Muscle layer of duodenum (tissue), 2 donors: ENCODE data around the gene OGG1.
"Not testable (repeated sequence)": the region's sequence is repeated elsewhere in the genome, so short reads cannot be mapped to it uniquely, and the experiment has no call there.

Experiments used
- H3K27ac ChIP-seq: one replicate; pipeline ENCODE4 v1.7.0; 2013; ENCODE audit warnings: mild to moderate bottlenecking, low read length
- H3K27me3 ChIP-seq: one replicate; pipeline ENCODE4 v1.7.0; 2013; ENCODE audit warnings: low read depth, mild to moderate bottlenecking, control low read depth, low read length
- H3K36me3 ChIP-seq, 2 donors: one replicate each; pipeline ENCODE4 v1.7.0; 2013; ENCODE audit warnings: low read length in 2 of 2, control low read depth in 1 of 2, mild to moderate bottlenecking in 1 of 2; ENCODE audit not compliant: insufficient read depth in 2 of 2, control insufficient read depth in 1 of 2
- H3K4me1 ChIP-seq, 2 donors: one replicate each; pipeline ENCODE4 v1.7.0; 2013; ENCODE audit warnings: low read length in 2 of 2, mild to moderate bottlenecking in 2 of 2, control low read depth in 1 of 2, moderate library complexity in 1 of 2; ENCODE audit not compliant: insufficient read depth in 2 of 2, control insufficient read depth in 1 of 2
- H3K4me3 ChIP-seq, 2 donors: one replicate each; pipeline ENCODE4 v1.7.0; 2013; ENCODE audit warnings: low read length in 2 of 2, low read depth in 1 of 2, mild to moderate bottlenecking in 1 of 2
- H3K9me3 ChIP-seq, 2 donors: one replicate each; pipeline ENCODE4 v1.7.0; 2013; ENCODE audit warnings: low read length in 2 of 2, control low read depth in 1 of 2, mild to moderate bottlenecking in 1 of 2; ENCODE audit not compliant: control insufficient read depth in 1 of 2
- donor health status: healthy.

The OGG1 gene

GRCh38 chr3:9768141-9768775, 18.5 kb downstream of the OGG1 start:
- Histone ChIP-seq H3K27me3 (no peaks in the 10 kb centered on the region), H3K36me3 (peaks cover 7 to 8% of the 10 kb centered on the region in 2 donors), H3K4me3 (peak overlapping the region in 1 of 2 donors; percentile 81), H3K4me1 (peaks cover 21 to 36% of the 10 kb centered on the region in 2 donors), H3K27ac (peak overlapping the region; percentile 7), H3K9me3 (no peaks in the 10 kb centered on the region)

GRCh38 chr3:9769012-9769411, 19.3 kb downstream of the OGG1 start:
- Histone ChIP-seq H3K9me3 (no peaks in the 10 kb centered on the region), H3K36me3 (peaks cover 7 to 8% of the 10 kb centered on the region in 2 donors), H3K4me3 (peak overlapping the region; percentile 59 to 81), H3K27me3 (no peaks in the 10 kb centered on the region), H3K27ac (peak overlapping the region; percentile 7), H3K4me1 (peaks cover 21 to 36% of the 10 kb centered on the region in 2 donors)

GRCh38 chr3:9769426-9770275, 19.9 kb downstream of the OGG1 start, which contains the start of gene CAMK1:
Gene CAMK1, minus strand, starts transcription at chr3:9769947. Its CDS starts 2,198 bp downstream, at chr3:9767749.
- Histone ChIP-seq H3K27me3 (no peaks in the 10 kb centered on the region), H3K9me3 (no peaks in the 10 kb centered on the region), H3K4me3 (peak within 1 kb of the TSS; percentile 59 to 81), H3K4me1 (peaks cover 21 to 36% of the 10 kb centered on the region in 2 donors), H3K36me3 (peaks cover 7 to 8% of the 10 kb centered on the region in 2 donors), H3K27ac (peak within 1 kb of the TSS; percentile 80)

- Histone ChIP-seq H3K9me3 (no peaks in the 10 kb centered on the region), H3K27ac (peak overlapping the region; percentile 80), H3K4me1 (peaks cover 21 to 36% of the 10 kb centered on the region in 2 donors), H3K4me3 (peak overlapping the region; percentile 59 to 81), H3K36me3 (peaks cover under 1 to 7% of the 10 kb centered on the region in 2 donors), H3K27me3 (no peaks in the 10 kb centered on the region)
Observed at GRCh38 chr3:9770276-9770812, 20.6 kb downstream of the OGG1 start.

DNA sequence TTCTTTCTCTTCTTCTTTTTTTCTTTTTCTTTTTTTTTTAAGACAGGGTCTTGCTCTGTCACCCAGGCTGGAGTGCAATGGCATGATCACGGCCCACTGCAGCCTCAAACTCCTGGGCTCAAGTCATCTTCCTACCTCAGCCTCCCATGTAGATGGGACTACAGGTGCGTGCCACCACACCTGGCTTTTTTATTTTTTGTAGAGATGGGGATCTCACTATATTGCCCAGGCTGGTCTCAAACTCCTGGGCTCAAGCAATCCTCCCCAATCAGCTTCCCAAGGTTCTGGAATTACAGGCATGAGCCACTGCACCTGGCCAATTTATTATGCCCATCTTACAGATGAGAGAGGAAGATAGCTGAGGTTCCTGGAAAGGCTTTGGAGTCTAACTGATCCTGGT, 21.3 kb downstream of the OGG1 start:
- not testable (repeated sequence) for H3K9me3 ChIP-seq, H3K4me3 ChIP-seq, H3K36me3 ChIP-seq, H3K27ac ChIP-seq, H3K27me3 ChIP-seq
- peaks cover 21 to 36% of the 10 kb centered on the region in 2 donors for H3K4me1 ChIP-seq

DNA sequence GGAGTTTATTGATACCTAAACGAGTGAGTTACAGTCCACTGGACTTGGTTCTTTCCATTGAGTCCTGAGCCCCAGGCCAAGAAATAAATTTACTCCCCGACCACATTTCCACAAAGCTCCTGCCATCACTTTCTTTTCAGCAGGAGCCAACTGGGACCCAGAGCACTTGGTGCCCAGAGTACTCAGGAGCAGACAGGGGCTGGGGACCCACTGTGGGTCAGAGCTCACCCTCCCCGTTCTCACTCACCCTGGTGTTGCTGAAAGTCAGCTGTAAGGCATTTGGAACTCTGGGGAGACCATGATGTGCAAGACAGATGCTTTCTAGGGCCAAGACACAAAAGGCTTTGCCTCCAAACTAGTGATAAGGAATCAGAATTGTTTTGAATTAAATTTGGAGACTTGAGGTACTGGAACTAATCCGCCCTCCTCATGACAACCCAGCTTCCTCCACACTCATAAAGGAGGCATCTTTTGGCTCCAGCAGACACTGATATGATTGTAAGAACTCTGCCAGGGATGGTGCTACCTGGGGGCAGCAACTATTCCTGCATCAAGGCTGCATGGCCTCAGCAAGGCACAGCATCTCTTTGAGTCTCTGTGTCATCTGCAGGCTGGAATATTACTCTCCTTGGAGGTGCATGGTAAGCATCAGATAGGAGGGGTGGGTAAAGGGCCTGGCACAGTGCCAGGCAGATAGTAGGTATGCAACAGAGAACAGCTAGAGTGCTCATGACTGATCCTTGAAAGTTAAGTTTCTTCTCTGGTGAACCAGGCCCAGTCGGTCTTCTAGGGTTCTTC, 27.3 kb downstream of the OGG1 start:
- H3K27me3 ChIP-seq, result no peaks in the 10 kb centered on the region
- no peaks in the 10 kb centered on the region for H3K9me3 ChIP-seq
- no peak overlapping the region for H3K4me3 ChIP-seq
- peaks cover 6 to 29% of the 10 kb centered on the region in 2 donors for H3K36me3 ChIP-seq
- H3K27ac ChIP-seq, result no peak overlapping the region
- H3K4me1 ChIP-seq, result peaks cover 20 to 24% of the 10 kb centered on the region in 2 donors

- Histone ChIP-seq H3K9me3 (no peaks in the 10 kb centered on the region), H3K4me1 (peaks cover 20 to 24% of the 10 kb centered on the region in 2 donors), H3K27ac (no peak overlapping the region)
Observed at GRCh38 chr3:9777694-9778021, 27.9 kb downstream of the OGG1 start.

GRCh38 chr3:9778143-9779074, 28.7 kb downstream of the OGG1 start:
- Histone ChIP-seq H3K36me3 (peaks cover 17 to 40% of the 10 kb centered on the region in 2 donors), H3K4me3 (no peak overlapping the region), H3K9me3 (no peaks in the 10 kb centered on the region), H3K4me1 (peaks cover 20 to 24% of the 10 kb centered on the region in 2 donors), H3K27me3 (no peaks in the 10 kb centered on the region), H3K27ac (no peak overlapping the region)

More at GRCh38 chr3:9777694-9778021, 27.9 kb downstream of the OGG1 start:
- no peaks in the 10 kb centered on the region for H3K27me3 ChIP-seq
- H3K36me3 ChIP-seq, result peaks cover 11 to 35% of the 10 kb centered on the region in 2 donors
- H3K4me3 ChIP-seq, result no peak overlapping the region

GRCh38 chr3:9779075-9779593, 29.4 kb downstream of the OGG1 start:
- Histone ChIP-seq H3K4me3 (no peak overlapping the region), H3K9me3 (no peaks in the 10 kb centered on the region), H3K4me1 (peaks cover 20 to 24% of the 10 kb centered on the region in 2 donors), H3K27ac (no peak overlapping the region), H3K36me3 (peaks cover 22 to 47% of the 10 kb centered on the region in 2 donors), H3K27me3 (no peaks in the 10 kb centered on the region)
